NCI-H524 treated with DMSO at 0.1 percent for 48 hours (cell line): ENCODE results near the gene TSPAN14.
"Not testable (repeated sequence)": the region's sequence is repeated elsewhere in the genome, so short reads cannot be mapped to it uniquely, and the experiment has no call there.

Experiments
- DNase-seq: peaks from one replicate; lab custom pipeline; 2025; lab: John Stamatoyannopoulos, UW

TSPAN14 gene

DNA sequence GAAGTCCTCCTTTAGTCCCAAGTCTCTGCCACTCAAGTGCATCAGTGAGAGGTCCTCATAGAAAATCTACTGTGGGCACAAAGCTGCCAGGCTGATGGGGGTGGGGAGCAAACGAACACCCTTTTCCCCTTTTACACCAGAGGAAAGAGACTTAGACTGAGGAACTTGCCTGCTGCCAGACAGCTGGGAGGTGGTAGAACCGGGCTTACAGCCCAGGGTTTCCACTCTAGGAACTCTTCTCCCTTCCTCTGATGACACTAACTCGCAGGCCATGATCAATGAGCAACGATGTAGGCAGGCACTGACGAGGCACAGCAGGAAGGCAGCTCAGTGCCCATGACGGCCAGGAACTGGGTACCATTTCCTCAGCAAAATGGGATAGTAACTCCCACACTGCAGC, 72.6 kb downstream of the TSPAN14 start:
- DNase-seq: no peak

DNA sequence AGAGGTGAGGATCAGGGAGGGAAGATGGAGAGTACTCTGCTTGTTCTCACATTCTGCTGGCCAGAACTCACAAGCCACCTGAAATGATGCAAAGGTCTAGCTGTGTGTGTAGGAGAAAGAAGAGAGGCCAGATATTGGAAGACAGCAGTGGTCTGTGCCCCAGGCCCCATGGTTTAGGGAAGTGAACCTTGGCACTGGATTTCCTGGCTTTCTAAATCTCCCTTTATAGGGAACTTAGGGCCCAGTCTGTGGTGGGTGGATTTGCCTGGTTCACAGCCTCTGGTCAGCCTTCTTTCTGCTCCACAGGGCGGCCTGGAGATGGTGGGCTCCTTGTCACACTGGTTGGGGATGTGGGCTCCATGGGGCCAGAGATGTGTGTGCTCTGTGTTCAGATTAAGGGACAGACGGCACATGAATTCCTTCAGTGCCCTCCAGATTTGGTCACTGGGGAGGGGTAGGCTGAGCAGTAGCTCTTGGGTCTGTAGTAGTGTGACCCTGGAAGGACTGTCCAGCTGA, 74.1 kb downstream of the TSPAN14 start:
- no peak for DNase-seq

DNA sequence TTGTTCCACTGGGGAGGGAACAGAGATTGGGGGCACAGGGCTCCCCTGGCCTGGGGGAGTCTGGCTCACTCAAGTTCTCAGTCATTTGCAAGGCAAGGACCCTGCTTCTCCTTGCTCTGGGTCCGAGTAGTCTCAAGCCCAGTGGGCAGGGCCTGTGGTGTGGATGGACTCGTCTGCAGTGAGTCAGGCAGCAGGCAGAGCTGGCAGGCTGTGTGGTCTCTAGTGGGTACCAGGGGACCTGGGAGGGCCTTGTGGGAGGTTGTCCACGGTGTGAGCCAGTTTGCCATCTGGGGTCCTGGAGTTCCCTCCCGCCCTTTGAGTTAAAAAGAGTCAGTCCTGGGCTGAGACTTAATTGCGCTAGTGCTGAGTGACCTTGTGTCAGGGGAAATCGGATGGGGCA, 74.8 kb downstream of the TSPAN14 start:
- DNase-seq: no peak

DNA sequence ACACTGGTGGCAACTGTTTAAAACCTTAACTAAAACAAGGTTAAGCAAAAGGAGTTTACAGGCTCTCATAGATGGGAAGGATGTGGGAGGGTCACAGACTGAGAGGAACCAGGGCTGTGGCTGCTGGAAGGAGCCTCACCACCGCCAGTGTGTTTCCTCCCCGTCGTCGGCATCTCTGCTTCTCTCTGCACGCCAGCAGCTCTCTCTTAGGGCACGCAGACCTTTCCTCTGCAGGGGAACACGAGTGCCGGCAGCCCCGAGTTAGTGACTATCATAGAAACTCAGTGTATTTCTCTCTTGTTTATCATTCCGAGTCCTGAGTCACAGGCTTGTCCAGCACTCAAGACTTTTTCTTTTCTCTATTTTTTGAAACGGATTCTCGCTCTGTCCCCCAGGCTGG, 75.5 kb downstream of the TSPAN14 start:
- DNase-seq: no peak

DNA sequence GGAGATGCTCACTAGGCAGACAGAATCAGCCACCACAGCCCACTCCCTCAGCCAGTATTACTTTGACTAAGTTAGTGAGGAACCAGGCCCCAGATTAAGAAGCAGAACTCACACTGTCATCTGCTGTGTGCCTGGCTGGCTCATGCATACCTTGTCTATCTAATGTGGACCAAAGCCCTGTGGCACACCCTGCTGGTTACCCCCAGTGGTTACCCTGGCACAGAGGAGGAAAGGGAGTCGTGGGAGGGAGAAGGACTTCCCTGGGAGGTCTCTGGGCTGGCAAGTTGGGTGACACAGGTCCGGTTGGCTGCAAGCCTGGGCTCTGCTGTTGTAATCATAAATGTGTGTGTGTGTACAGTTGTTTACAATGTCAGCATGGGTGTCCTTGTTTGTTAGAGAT, 76.1 kb downstream of the TSPAN14 start:
- no peak for DNase-seq

DNA sequence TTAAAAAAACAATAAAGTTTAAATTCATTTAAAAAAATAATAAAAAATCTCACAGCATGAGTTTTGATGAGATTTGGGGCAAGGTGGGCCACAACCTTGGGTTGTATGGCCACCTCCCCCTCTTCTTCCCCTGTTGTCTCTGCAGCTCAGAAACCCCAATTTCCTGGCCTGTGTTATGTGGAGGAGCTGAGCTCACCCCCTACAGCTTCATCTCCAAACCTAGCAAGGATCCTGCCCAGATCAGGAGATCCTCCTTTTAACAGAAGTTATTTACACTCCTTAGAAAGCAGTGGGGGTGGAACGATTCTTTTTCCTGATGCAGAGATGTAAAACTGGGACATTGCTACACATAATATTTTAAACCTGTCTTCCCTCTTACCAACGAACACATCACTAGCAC, 76.7 kb downstream of the TSPAN14 start:
- no peak for DNase-seq

DNA sequence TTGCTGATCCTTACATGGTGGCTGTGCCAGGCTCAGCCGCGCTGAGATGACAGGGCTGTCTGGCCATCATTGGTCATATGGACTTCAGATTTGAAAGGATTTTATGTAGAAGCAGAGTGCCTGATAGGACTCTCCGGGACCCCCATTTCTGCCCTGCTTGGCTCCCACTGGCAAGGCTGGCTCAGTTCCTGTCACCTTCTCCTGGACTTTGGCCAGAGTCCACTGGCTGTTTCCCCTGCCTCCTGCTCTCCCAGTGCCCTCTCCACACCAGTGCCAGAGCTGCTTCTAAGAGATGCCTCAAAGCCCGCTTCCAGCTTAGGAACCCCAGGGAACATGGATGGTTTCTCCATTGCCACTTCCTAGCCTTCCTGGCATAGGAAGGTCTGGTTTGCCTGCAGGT, 78.5 kb downstream of the TSPAN14 start:
- no peak for DNase-seq

DNA sequence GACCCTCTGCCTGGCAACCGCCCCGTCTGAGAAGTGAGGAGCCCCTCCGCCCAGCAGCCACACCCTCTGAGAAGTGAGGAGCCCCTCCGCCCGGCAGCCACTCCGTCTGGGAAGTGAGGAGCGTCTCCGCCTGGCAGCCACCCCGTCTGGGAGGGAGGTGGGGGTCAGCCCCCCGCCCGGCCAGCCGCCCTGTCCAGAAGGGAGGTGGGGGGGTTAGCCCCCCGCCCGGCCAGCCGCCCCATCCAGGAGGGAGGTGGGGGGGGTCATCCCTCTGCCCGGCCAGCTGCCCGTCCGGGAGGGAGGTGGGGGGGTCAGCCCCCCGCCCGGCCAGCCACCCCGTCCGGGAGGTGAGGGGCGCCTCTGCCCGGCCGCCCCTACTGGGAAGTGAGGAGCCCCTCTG, 79.9 kb downstream of the TSPAN14 start:
- not testable (repeated sequence) for DNase-seq

DNA sequence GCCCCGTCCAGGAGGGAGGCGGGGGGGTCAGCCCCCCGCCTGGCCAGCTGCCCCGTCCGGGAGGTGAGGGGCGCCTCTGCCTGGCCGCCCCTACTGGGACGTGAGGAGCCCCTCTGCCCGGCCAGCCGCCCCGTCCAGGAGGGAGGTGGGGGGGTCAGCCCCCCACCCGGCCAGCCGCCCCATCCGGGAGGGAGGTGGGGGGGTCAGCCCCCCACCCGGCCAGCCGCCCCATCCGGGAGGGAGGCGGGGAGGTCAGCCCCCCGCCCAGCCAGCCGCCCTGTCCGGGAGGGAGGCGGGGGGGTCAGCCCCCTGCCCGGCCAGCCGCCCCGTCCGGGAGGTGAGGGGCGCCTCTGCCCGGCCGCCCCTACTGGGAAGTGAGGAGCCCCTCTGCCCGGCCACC, 80.5 kb downstream of the TSPAN14 start:
- DNase-seq: not testable (repeated sequence)

DNA sequence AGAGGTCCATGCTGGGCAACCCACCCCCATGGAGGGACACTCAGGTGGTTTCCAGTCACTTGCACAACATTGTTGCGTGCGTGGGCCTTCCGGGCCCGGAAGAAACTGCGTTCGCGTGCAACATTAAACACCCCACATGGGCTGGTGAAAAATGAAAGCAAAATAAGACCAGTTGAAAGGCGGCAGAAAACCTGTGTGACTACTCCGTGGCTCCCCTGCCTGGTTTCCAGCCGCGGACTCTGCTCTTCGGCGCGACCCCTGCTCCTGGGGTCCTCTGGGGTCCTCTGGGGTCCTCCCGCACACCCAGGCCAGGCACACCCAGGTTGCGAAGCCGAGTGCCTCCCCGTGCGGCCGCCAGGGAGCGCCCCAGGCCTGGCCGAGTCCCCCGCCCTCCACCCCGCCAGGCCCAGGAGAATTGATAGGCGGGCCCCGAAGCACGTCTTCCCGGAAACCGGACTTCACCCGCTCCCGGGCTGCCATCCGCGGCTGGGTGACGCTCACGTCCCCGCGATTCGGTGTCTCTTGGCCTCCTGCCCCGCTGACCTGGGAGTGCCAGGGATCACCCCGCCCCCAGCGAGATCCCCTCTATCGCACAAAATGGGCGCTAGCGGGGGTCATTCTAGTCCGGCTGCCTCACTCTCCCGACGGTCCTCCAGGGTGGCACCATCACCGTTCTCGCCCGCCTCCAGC, 81.7 kb downstream of the TSPAN14 start:
- DNase-seq: no peak

DNA sequence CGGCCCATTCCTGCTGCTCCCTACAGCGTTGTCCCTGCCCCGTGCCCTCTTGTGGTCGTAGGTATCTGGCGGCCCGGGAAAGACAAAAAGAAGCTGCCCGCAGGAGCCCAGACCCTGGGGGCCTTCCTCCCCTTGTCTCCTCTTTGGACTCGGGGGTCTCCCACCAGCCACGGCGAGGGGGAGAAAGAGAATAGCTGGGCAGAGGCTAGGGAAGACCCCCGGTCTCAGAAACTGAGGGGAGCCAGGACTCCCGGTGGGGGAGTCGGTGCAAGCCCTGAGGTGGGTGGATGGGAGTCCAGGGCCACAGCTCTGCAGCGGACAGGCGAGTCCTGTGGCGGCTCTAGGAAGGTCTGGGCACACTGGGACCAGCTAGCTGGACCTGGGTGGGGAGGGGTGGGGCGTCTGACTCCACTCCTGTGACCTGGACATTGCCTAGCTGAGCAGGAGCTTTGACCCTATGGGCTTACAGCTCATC, 82.3 kb downstream of the TSPAN14 start:
- DNase-seq: no peak

DNA sequence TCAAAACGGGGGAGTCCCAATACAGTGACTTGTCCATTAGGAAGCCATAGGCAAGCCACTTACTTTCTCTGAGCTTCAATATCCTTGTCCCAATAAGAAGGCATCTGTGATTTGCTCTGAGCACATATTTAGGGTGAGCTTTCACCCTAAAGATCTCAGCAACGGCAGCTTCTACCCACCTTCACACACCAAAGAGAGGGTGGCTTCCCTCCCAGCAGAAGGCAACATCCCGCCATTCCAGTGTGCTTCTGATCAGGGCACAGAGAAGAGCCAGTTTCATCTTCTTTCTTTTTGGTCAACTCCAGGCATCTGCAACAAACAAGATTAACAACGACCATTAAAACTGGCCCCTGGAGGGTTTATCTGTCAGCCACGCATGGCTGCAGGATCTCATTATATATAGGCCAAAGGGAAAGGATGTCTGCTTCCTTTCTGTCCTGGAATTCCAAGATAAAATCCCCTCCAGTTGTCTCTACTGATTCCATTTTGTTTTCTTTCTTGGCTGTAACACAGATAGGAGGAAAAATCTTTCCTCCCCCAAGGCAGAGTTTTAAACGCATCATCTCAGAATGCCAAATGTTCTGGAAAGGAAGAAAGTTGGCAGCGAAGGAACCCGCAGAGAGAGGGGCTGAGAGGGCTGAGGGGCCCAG, 83.1 kb downstream of the TSPAN14 start:
- no peak for DNase-seq

DNA sequence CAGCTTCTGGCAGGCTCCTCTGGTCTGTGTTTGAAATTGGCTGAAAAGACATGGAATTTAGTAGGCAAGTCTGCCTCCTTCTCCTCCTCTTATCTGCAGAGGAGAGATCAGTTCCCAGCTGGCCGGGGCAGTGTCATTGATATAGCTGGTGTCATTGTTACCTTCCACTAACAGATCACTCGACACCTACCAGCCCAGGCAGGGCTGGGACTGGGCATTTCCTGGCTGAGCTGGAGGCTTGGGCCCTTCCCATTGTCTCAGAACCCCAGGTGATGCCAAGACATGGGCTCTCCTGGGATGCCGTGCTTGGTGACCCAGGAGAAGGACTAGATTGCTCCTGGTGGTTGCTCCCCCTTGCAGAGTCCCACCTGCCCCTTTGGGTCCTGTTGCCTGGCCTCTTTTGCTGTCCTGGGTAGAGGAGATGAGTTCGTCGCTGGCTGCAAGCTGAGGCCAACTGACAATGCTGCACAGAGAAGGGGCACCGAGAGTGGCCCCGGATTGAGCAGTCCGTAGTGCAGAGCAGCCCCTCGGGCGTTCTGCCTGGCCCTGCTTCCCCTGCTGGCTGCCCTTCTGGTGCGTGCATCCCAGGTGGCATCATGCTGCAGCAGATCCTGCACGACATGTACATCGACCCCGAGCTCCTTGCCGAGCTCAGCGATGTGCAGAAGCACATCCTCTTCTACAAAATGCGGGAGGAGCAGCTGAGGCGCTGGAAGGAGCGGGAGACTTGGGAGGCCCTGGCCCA, 83.8 kb downstream of the TSPAN14 start, which contains the start of gene SH2D4B:
SH2D4B (plus strand) TSS at position 167 of the 745 bp plus-strand sequence; CDS start at position 597, 430 bp downstream.
- no peak for DNase-seq

DNA sequence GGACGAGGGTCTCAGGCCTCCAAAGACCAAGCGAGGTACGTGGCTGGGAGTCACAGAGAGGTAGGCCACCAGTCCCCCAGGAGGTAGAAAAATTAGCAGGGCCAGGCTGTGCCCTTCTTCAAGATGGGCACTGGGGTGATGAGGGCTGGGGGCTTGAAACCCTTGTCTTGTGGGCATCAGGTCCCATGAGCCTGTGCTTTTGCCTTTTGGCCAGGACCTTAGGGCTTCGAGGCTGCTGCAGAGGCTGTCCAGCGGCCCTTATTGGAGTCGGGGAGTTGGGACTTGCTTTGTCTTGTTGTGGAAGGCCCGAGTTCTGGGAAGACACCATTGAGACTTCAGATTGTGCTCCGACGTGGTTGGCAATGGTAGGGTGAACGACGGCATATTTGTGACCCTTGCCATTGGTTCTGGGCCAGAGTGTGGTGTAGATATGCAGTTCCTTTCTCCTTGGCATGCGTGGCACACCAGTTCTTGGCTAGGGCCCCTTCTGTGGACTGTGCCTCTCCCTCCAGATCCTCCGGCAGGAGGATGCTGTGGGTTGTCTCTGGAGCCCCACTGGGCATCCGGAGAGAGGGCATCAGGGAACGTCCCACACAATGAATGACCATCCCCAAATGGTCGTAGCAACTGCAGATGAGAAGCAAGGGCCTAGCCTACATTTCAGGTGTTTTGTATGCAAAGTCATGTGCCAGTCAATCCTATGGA, 84.5 kb downstream of the TSPAN14 start:
- no peak for DNase-seq

DNA sequence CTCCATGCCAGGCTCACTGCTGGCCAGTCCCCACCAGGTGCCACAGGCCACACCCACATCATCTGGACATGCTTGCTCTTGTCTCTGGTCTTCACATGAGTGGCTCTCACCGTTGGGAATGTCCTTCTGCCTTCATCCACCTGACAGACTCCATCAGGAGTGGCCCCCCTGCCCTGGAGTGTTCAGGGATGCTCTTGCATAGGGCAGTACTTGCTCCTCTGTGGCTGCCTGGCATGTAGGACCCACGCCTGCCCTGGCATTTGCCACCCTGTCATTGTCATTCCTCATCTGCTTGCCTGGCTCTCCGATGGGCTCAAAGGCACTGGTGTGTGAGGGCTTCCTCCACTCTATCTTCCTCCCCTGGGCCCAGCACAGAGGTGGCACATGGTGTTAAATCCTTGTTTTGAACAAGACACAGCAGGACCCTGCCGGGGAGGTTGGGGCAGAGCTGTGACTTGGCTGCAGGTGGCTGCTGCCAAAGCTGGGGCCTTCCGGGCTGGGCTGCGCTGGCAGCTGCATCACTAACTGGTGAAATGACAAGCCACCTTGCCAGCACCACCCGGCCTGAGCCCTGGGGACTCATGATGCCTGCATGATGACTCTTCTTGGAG, 85.4 kb downstream of the TSPAN14 start:
- no peak for DNase-seq

DNA sequence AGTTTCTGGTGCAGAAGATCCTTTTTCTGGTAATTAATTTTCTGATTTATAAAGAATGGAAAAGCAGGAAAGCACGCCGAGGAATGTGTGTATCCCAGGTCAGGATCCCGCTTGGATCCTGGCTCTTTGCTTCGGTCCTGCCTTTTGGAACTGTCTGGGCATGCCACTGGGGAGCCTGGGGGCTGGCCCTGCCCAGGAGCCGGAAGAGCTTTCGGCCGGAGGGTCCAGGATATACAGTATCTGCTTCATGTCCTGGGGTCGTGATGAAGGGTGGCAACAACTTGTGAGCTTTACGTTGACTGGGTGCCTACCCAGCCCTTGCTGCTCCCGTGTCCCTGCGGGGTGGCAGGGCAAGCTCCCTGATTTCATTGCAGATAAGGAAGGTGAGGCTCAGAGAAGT, 86.0 kb downstream of the TSPAN14 start:
- DNase-seq: no peak

DNA sequence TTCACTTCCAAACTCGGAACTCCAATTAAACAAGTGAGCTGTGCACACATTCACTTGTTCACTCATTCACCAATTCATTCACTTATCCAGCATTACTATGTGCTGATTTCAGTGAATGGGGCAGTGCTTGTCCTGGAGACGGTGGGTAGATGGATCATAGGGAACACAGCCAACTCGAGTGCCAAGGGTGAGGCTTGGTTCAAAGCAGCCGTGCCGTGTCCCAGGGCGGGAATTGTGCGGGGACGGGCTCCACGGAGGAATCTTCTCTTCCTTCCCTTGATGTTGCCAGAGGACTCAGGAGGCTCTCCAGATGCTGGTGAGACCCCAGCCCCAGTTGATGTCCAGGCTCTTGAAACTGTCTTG, 86.5 kb downstream of the TSPAN14 start:
- DNase-seq: no peak

DNA sequence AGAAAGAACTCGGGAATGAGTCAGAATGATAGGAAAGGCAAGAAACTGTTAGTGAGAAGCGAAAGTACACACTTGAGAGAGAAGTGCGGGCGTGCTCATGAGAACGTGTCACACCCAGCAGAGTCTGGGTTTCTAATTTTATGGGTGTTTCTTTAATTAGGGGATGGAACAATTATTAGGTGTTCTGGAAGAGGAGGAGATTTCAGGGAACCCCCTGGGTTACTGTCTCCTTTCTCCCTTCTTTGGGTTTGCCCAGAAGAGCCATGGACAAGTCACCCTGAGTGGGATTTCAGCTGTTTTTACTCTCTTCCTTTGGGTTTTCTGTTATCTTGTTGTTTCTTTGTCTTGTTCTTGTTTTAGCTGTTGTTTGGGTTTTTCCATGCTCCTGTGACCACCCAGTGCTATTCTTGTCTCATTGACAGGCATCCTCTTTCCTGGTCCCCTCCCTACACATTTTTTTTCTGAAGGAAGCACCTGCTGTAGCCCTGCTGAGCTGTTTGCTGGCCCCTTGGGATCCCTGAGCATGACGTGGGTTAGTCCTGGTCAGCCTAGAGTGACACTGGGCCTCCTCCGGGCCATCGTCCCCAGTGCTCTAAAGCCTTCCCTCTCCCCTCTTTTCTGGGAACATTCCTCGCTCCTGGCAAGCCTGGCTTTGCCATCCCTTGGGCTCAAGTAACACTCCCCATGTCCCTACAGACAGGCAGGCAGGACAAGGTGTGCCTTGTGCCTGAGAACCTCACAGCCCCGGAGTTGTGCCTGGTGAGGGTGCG, 87.1 kb downstream of the TSPAN14 start:
- no peak for DNase-seq

DNA sequence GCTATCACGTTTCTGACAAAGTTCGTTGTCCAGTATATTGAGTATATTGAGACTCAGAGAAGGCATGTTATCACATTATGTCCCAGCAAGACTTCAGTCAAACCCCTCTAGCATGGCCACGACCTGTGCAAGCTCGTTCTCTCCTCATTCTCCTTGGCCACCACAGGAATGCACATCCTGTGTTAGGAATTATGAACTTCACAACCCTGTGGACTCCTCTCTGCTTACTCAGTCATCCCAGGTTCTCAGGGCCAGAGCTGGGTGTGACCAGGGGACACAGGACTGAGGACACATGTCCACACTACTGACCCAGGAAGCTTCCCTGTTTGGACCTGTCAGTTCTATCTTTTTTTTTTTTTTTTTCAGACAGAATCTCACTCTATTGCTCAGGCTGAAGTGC, 87.9 kb downstream of the TSPAN14 start:
- no peak for DNase-seq

DNA sequence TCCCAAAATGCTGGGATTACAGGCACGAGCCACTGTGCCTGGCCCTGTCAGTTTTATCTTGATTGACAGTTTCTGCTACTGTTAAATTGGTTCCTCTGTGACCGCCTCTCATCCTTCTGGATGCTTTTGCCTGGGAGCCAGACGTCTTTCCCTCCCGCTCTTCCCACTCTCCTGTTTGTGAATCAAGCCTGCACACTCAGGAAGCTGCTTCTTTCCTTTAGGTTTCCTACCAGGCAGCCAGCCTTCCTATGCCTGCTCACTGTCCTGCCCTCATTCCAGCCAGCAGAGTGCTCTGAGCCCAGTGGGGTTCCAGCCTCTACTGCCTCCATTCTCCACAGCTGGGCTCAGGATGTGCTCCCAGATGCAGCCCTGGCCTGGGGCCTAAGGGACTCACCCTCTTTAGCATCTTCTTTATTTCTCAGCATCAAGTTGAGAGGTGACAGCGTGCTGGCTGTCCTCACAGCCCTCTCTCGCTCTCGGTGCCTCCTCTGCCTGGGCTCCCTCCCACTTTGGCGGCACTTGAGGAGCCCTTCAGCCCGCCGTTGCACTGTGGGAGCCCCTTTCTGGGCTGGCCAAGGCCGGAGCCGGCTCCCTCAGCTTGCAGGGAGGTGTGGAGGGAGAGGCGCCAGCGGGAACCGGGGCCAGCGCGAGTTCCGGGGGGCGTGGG, 88.7 kb downstream of the TSPAN14 start:
- DNase-seq: no peak

DNA sequence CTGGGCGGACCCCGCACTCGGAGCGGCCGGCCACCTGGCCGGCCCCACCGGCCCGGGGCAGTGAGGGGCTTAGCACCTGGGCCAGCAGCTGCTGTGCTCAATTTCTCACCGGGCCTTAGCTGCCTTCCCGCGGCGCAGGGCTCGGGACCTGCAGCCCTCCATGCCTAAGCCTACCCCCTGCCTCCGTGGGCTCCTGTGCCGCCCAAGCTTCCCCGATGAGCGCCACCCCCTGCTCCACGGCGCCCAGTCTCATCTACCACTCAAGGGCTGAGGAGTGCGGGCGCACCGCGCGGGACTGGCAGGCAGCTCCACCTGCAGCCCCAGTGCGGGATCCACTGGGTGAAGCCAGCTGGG, 89.2 kb downstream of the TSPAN14 start:
- DNase-seq: not testable (repeated sequence)
